A549 (cell line): ENCODE data around the gene NHLRC2. TPM values are rescaled to one million over a fixed set of nuclear protein-coding genes. Genes with fewer than 3 reads are reported as not detected.
A peak's percentile ranks its signal among the peaks of the same experiment; 100 is the strongest.

ENCODE experiments used
- ATAC-seq, 2 experiments: fragments of 200-7000 bp in 1 of 2; fragments of >200 bp in 1 of 2; cut with Nextera tagmentation in 1 of 2; cut with Tn5 transposase in 1 of 2; 3 replicates each; pipeline versions ENCODE4 v1.8.0 to v1.9.1; 2018 to 2020; ENCODE audit warnings: mild to moderate bottlenecking in 1 of 2, moderate library complexity in 1 of 2
- CTCF ChIA-PET: fragments of 300-600 bp; sonication (Branson Sonifier 250); formaldehyde crosslinking; extraction: SDS; loops from one replicate; lab custom pipeline; 2021; ENCODE audit warnings: antibody characterized with exemption, inconsistent platforms; lab: Yijun Ruan, JAX
- POLR2A ChIA-PET: fragments of 350-600 bp; formaldehyde crosslinking; extraction: SDS; loops from one replicate; lab custom pipeline; 2021; ENCODE audit warnings: antibody characterized with exemption, inconsistent platforms; lab: Yijun Ruan, JAX
- DNase-seq, 2 experiments: peaks; one replicate each; pipeline versions ENCODE4 v3.0.0 to v3.0.0-alpha.2; 2011 to 2016; ENCODE audit warnings: low read depth in 1 of 2, low spot score in 1 of 2
- FAIRE-seq: peaks from 2 replicates; lab custom pipeline; 2011; peaks lifted over from hg19 to GRCh38; lab: Jason Lieb, UNC
- H3K27ac ChIP-seq, 2 experiments: fragments of >200 bp; sonication (Bioruptor Twin); formaldehyde crosslinking; 3 replicates each; pipeline ENCODE4 v1.5.1; 2016 to 2017
- H3K4me1 ChIP-seq: fragments of >200 bp; sonication (Bioruptor Twin); formaldehyde crosslinking; 3 replicates; pipeline ENCODE4 v1.6.1; 2016
- H3K4me2 ChIP-seq: fragments of >200 bp; sonication (Bioruptor Twin); formaldehyde crosslinking; 3 replicates; pipeline ENCODE4 v1.6.1; 2016
- H3K4me3 ChIP-seq: fragments of >200 bp; sonication (Bioruptor Twin); formaldehyde crosslinking; 3 replicates; pipeline ENCODE4 v1.5.1; 2016
- H3K9me3 ChIP-seq: fragments of >200 bp; sonication (Bioruptor Twin); formaldehyde crosslinking; 3 replicates; pipeline ENCODE4 v1.6.1; 2016
- CBX2 ChIP-seq: fragments of 200-600 bp; sonication (generic); IDR thresholded peaks from 2 replicates; pipeline ENCODE4 v1.6.1; 2016; ENCODE audit warnings: low read depth, mild to moderate bottlenecking, borderline replicate concordance
- CEBPB ChIP-seq, 2 experiments: fragments of >200 bp in 1 of 2; sonication (Bioruptor Twin) in 1 of 2; formaldehyde crosslinking in 1 of 2; IDR thresholded peaks; 2 replicates each; pipeline ENCODE4 v1.6.1; 2012 to 2016
- ESRRA ChIP-seq: fragments of 150-350 bp; IDR thresholded peaks from 2 replicates; pipeline ENCODE4 v1.6.1; 2014; ENCODE audit warnings: mild to moderate bottlenecking, low read length, borderline replicate concordance
- FOSL2 ChIP-seq, 2 experiments: fragments of 450-650 bp in 1 of 2; fragments of >200 bp in 1 of 2; sonication (Bioruptor Twin) in 1 of 2; formaldehyde crosslinking; IDR thresholded peaks; 2 replicates each; pipeline versions ENCODE4 v1.5.0 to v1.6.1; 2016 to 2020; ENCODE audit warnings: mild to moderate bottlenecking in 1 of 2, moderate library complexity in 1 of 2
- GATA3 ChIP-seq: IDR thresholded peaks from 2 replicates; pipeline ENCODE4 v1.6.1; 2012; ENCODE audit warnings: borderline replicate concordance
- HDAC2 ChIP-seq: fragments of 200-600 bp; sonication (generic); IDR thresholded peaks from 2 replicates; pipeline ENCODE4 v1.6.1; 2016
- HEYL ChIP-seq: fragments of 250-450 bp; sonication (Bioruptor Pico); IDR thresholded peaks from 2 replicates; pipeline ENCODE4 v1.8.0; 2021; ENCODE audit warnings: mild to moderate bottlenecking, moderate library complexity
- HOXA7 ChIP-seq: fragments of 250-450 bp; sonication (Bioruptor Pico); IDR thresholded peaks from 2 replicates; pipeline ENCODE4 v1.5.0; 2020; ENCODE audit warnings: mild to moderate bottlenecking, moderate library complexity
- HOXB13 ChIP-seq: fragments of 250-450 bp; sonication (Bioruptor Pico); IDR thresholded peaks from 2 replicates; pipeline ENCODE4 v1.5.0; 2020; ENCODE audit warnings: low read depth, mild to moderate bottlenecking, moderate library complexity
- JUN ChIP-seq, 2 experiments: fragments of >200 bp; sonication (Bioruptor Twin); formaldehyde crosslinking; IDR thresholded peaks; 2 replicates in 1 of 2; 3 replicates in 1 of 2; pipeline ENCODE4 v1.6.1; 2016 to 2017
- JUNB ChIP-seq: fragments of >200 bp; sonication (Bioruptor Twin); formaldehyde crosslinking; IDR thresholded peaks from 2 replicates; pipeline ENCODE4 v1.6.1; 2016
- KDM1A ChIP-seq: fragments of 200-600 bp; sonication (generic); IDR thresholded peaks from 2 replicates; pipeline ENCODE4 v1.6.1; 2016; ENCODE audit warnings: low read depth, mild to moderate bottlenecking
- KDM5A ChIP-seq: fragments of 200-600 bp; sonication (generic); IDR thresholded peaks from 2 replicates; pipeline ENCODE4 v1.6.1; 2016; ENCODE audit warnings: antibody characterized with exemption, mild to moderate bottlenecking
- MAX ChIP-seq: IDR thresholded peaks from 2 replicates; pipeline ENCODE4 v1.6.1; 2012
- NFE2L2 ChIP-seq: fragments of 150-350 bp; conservative IDR thresholded peaks from 2 replicates; pipeline ENCODE4 v1.6.1; 2014; ENCODE audit warnings: low read length
- RARB ChIP-seq: fragments of 250-450 bp; sonication (Bioruptor Pico); IDR thresholded peaks from 2 replicates; pipeline ENCODE4 v1.8.0; 2021; ENCODE audit warnings: mild to moderate bottlenecking, moderate library complexity
- REST ChIP-seq: fragments of 200-600 bp; sonication (generic); IDR thresholded peaks from 2 replicates; pipeline ENCODE4 v1.6.1; 2016; ENCODE audit warnings: antibody characterized with exemption, mild to moderate bottlenecking, moderate library complexity
- SMC3 ChIP-seq: fragments of >200 bp; sonication (Bioruptor Twin); formaldehyde crosslinking; IDR thresholded peaks from 3 replicates; pipeline ENCODE4 v1.6.1; 2018; ENCODE audit warnings: inconsistent platforms
- USF2 ChIP-seq: fragments of 450-650 bp; IDR thresholded peaks from 2 replicates; pipeline ENCODE4 v1.6.1; 2014; ENCODE audit warnings: antibody characterized with exemption
- ZC3H11A ChIP-seq: fragments of 450-650 bp; IDR thresholded peaks from 2 replicates; pipeline ENCODE4 v1.6.1; 2014; ENCODE audit warnings: antibody characterized with exemption, mild to moderate bottlenecking
- ZNF302 ChIP-seq: fragments of 250-450 bp; sonication (Bioruptor Pico); IDR thresholded peaks from 2 replicates; pipeline ENCODE4 v1.9.0; 2021; ENCODE audit warnings: inconsistent platforms, mild to moderate bottlenecking, moderate library complexity
- ZSCAN20 ChIP-seq: fragments of 250-450 bp; sonication (Bioruptor Pico); IDR thresholded peaks from 2 replicates; pipeline ENCODE4 v1.8.0; 2022; ENCODE audit warnings: mild to moderate bottlenecking, moderate library complexity
- WGBS: methylation state at CpG from one replicate; pipeline ENCODE4 v1.1.6; 2017; ENCODE audit errors: missing lambda C conversion rate; 5-methylcytosine and 5-hydroxymethylcytosine counted together
- polyA plus RNA-seq, 4 experiments: library from polyadenylated mRNA; depleted of rRNA in 3 of 4; stranded (reverse); fragments of >200 nt; fragmentation: RNase III in 1 of 4; extraction: RNeasy Plus Mini Kit Qiagen cat#74134 plus additional on column Dnase treatment in 1 of 4; gene quantifications; 2 replicates in 3 of 4; 3 replicates in 1 of 4; pipeline ENCODE4 v1.2.3, GENCODE V29; 2011 to 2017

NHLRC2 gene
- polyA plus RNA-seq, 2 of the 4 experiments (the other 2 are of a cell fraction), result 4.9 to 17.3 TPM

- DNase-seq, result peak in 1 of 2 experiments; percentile 26
- POLR2A ChIA-PET, result no interaction called here
- CTCF ChIA-PET, result no interaction called here
- H3K27ac ChIP-seq, result peak overlapping the region; percentile 35 to 77; a peak in 3 of 6 replicates
- peaks cover 44% of the 10 kb centered on the region for H3K4me1 ChIP-seq
- ATAC-seq, result no peak
- 67% methylated on average over 5 of the region's 5 CpGs for WGBS
- no peaks in the 10 kb centered on the region for H3K9me3 ChIP-seq
- FAIRE-seq, result no peak
- no peak overlapping the region for H3K4me3 ChIP-seq
- peak overlapping the region; percentile 33; the same call in 2 of the 3 replicates for H3K4me2 ChIP-seq
- no peak for TF ChIP-seq ZNF302
- TF ChIP-seq KDM1A, result no peak
- no peak for TF ChIP-seq JUNB
- TF ChIP-seq USF2, result no peak
- no peak for TF ChIP-seq CEBPB (IDR thresholded peaks at IDR 0.05)
- no peak for TF ChIP-seq HOXA7 (CRISPR knock-in tag)
- TF ChIP-seq HEYL (CRISPR knock-in tag), result no peak
- no peak for TF ChIP-seq ZC3H11A
- no peak for TF ChIP-seq SMC3
- TF ChIP-seq KDM5A, result no peak
- no peak for TF ChIP-seq NFE2L2
- no peak for TF ChIP-seq ESRRA
- no peak for TF ChIP-seq JUN (IDR thresholded peaks at IDR 0.05)
- TF ChIP-seq HOXB13, result no peak
- no peak for TF ChIP-seq RARB
- no peak for TF ChIP-seq CBX2
These were observed 102.6 kb downstream of the NHLRC2 start for GRCh38 chr10:113957013-113957412.

GRCh38 chr10:113958631-113959382, 104.3 kb downstream of the NHLRC2 start:
- Histone ChIP-seq H3K4me3 (no peak overlapping the region), H3K9me3 (no peaks in the 10 kb centered on the region), H3K27ac (peak overlapping the region; percentile 67 to 77), H3K4me2 (peak overlapping the region; percentile 63), H3K4me1 (peaks cover 44% of the 10 kb centered on the region)
- CTCF ChIA-PET, result interaction anchor here (2.0 kb wide), 1 partner anchor 145 kb away, joined by 6 read pairs; no protein-coding TSS in a partner anchor
- TF ChIP-seq ESRRA (0 out of 2 replicates have a peak, but pooled peaks have one; percentile 26), CBX2 (no peak), ZSCAN20 (CRISPR knock-in tag) (no peak), CEBPB (IDR thresholded peaks at IDR 0.05) (no peak), HOXA7 (CRISPR knock-in tag) (no peak), MAX (0 out of 2 replicates have a peak, but pooled peaks have one; percentile 33), JUNB (peak; percentile 33; the same call in 1 of the 2 replicates), KDM1A (no peak), GATA3 (no peak), REST (no peak), HDAC2 (no peak), FOSL2 (IDR thresholded peaks at IDR 0.05) (peak; percentile 40; the same call in 1 of the 2 replicates), FOSL2 (CRISPR knock-in tag; IDR thresholded peaks at IDR 0.05) (peak; percentile 92), USF2 (no peak)
- peak; percentile 89 for FAIRE-seq
- peak; percentile 80 to 90 for DNase-seq
- 31% methylated on average over 11 of the region's 11 CpGs for WGBS
- POLR2A ChIA-PET, result no interaction called here
- ATAC-seq, result peak; percentile 92 to 96
